MCF 10A (cell line): ENCODE data around the gene SGSH. TPM values are rescaled to one million over a fixed set of nuclear protein-coding genes. Genes with fewer than 3 reads are reported as not detected.

ENCODE experiments used
- BruUV-seq: library from RNA; stranded (reverse); fragments of 400-500 nt; replicated peaks from 2 replicates; lab custom pipeline; 2021; lab: Mats Ljungman, UMichigan
- CTCF ChIA-PET: fragments of 300-600 bp; sonication (Branson Sonifier 250); formaldehyde crosslinking; extraction: SDS; loops from one replicate; lab custom pipeline; 2021; ENCODE audit warnings: antibody characterized with exemption, inconsistent platforms; lab: Yijun Ruan, JAX
- POLR2A ChIA-PET: fragments of 300-600, 350-650 bp; sonication (Branson Sonifier 250); formaldehyde crosslinking; extraction: SDS; loops from one replicate; lab custom pipeline; 2020; ENCODE audit warnings: antibody characterized with exemption, inconsistent platforms; lab: Yijun Ruan, JAX
- DNase-seq: peaks from one replicate; pipeline ENCODE4 v3.0.0-alpha.2; 2018; ENCODE audit not compliant: unreplicated experiment
- H3K27ac Mint-ChIP-seq: one replicate; pipeline ENCODE4 v1.8.0; 2022; ENCODE audit warnings: mild to moderate bottlenecking, low read depth, mixed read lengths; ENCODE audit not compliant: unreplicated experiment
- H3K27me3 Mint-ChIP-seq: one replicate; pipeline ENCODE4 v1.8.0; 2022; ENCODE audit warnings: mixed read lengths; ENCODE audit not compliant: insufficient read depth, unreplicated experiment
- H3K36me3 Mint-ChIP-seq: one replicate; pipeline ENCODE4 v1.8.0; 2022; ENCODE audit warnings: mild to moderate bottlenecking, moderate library complexity, mixed read lengths; ENCODE audit not compliant: insufficient read depth, unreplicated experiment
- H3K4me1 Mint-ChIP-seq: one replicate; pipeline ENCODE4 v1.8.0; 2022; ENCODE audit warnings: mixed read lengths; ENCODE audit not compliant: insufficient read depth, unreplicated experiment
- H3K4me3 Mint-ChIP-seq: one replicate; pipeline ENCODE4 v1.8.0; 2022; ENCODE audit warnings: mild to moderate bottlenecking, moderate library complexity, mixed read lengths; ENCODE audit not compliant: unreplicated experiment
- H3K9me3 Mint-ChIP-seq: one replicate; pipeline ENCODE4 v1.8.0; 2022; ENCODE audit warnings: mixed read lengths; ENCODE audit not compliant: unreplicated experiment
- intact Hi-C: fragments of 100-400 bp; cut with micrococcal nuclease; formaldehyde crosslinking; loops from 2 replicates; pipeline ENCODE4 v1.14.1; 2022
- total RNA-seq: library from RNA; stranded (reverse); gene quantifications from 2 replicates; pipeline ENCODE4 v1.2.3, GENCODE V29; 2022
- TF ChIP-seq, protein P1 (sequence below): fragments of 200-600 bp; IDR thresholded peaks from one replicate; pipeline ENCODE4 v1.8.0; 2022; ENCODE audit warnings: antibody characterized with exemption, mild to moderate bottlenecking; ENCODE audit not compliant: unreplicated experiment

Gene SGSH
- total RNA-seq, 1 experiment from 2014 or later: 42.0 TPM

- ChIA-PET CTCF (interaction anchor here (0.6 to 1.2 kb wide), 2 partner anchors 12 to 35 kb away, joined by 3 to 4 read pairs; no protein-coding TSS in a partner anchor), POLR2A (interaction anchor here (1.2 kb wide), 1 partner anchor 21 kb away, joined by 3 read pairs; no protein-coding TSS in a partner anchor)
- Mint-ChIP-seq H3K4me3 (no peak overlapping the region), H3K4me1 (peaks cover 8% of the 10 kb centered on the region), H3K27me3 (peaks cover 17% of the 10 kb centered on the region), H3K9me3 (no peaks in the 10 kb centered on the region), H3K27ac (no peak overlapping the region), H3K36me3 (no peaks in the 10 kb centered on the region)
- no peak for DNase-seq
- intact Hi-C loops: no loop called here
- TF ChIP-seq, protein P1, sequence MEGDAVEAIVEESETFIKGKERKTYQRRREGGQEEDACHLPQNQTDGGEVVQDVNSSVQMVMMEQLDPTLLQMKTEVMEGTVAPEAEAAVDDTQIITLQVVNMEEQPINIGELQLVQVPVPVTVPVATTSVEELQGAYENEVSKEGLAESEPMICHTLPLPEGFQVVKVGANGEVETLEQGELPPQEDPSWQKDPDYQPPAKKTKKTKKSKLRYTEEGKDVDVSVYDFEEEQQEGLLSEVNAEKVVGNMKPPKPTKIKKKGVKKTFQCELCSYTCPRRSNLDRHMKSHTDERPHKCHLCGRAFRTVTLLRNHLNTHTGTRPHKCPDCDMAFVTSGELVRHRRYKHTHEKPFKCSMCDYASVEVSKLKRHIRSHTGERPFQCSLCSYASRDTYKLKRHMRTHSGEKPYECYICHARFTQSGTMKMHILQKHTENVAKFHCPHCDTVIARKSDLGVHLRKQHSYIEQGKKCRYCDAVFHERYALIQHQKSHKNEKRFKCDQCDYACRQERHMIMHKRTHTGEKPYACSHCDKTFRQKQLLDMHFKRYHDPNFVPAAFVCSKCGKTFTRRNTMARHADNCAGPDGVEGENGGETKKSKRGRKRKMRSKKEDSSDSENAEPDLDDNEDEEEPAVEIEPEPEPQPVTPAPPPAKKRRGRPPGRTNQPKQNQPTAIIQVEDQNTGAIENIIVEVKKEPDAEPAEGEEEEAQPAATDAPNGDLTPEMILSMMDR: no peak
- BruUV-seq: no TSS peak
Measured at GRCh38 chr17:80183581-80184422, 36.3 kb downstream of the SGSH start.

DNA sequence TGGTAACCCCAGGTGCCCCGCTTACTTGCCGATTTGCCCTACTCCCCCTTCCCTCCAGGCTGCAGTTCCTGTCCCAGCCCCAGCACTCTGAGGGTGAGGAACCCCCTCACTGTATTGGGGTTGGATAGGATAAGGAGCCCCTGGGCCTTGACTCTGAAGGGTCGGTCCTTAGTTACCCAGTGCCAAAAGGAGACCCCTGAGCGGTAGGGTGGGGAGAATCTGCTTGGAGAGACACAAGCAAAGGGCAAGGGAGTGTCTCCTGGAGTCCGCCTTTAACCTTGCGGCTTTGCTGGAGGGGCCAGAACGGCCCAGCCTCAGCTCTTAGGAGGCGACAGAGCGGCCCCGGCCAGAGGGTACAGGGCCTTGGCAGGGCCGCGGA, 37.3 kb downstream of the SGSH start:
- no peaks in the 10 kb centered on the region for H3K36me3 Mint-ChIP-seq
- TF ChIP-seq, protein P1: no peak
- H3K9me3 Mint-ChIP-seq: no peaks in the 10 kb centered on the region
- no peak for DNase-seq
- no peak overlapping the region for H3K4me3 Mint-ChIP-seq
- no peak overlapping the region for H3K27ac Mint-ChIP-seq
- peaks cover 8% of the 10 kb centered on the region for H3K4me1 Mint-ChIP-seq
- ChIA-PET POLR2A (interaction anchor here (1.2 kb wide), 1 partner anchor 20 kb away, joined by 3 read pairs; no protein-coding TSS in a partner anchor), CTCF (interaction anchor here (0.5 to 1.5 kb wide), 2 partner anchors 14 to 119 kb away, joined by 3 to 4 read pairs; no protein-coding TSS in a partner anchor)
- intact Hi-C loops: no loop called here
- peaks cover 17% of the 10 kb centered on the region for H3K27me3 Mint-ChIP-seq
- no TSS peak for BruUV-seq

- intact Hi-C loops: no loop called here
- DNase-seq: no peak
- no peaks in the 10 kb centered on the region for H3K36me3 Mint-ChIP-seq
- peaks cover 17% of the 10 kb centered on the region for H3K27me3 Mint-ChIP-seq
- no peak overlapping the region for H3K4me3 Mint-ChIP-seq
- ChIA-PET CTCF (interaction anchor here (1.5 kb wide), 1 partner anchor 14 kb away, joined by 4 read pairs; no protein-coding TSS in a partner anchor), POLR2A (interaction anchor here (1.2 kb wide), 1 partner anchor 19 kb away, joined by 3 read pairs; no protein-coding TSS in a partner anchor)
- TF ChIP-seq, protein P1: no peak
- no peak overlapping the region for H3K27ac Mint-ChIP-seq
- no TSS peak for BruUV-seq
- H3K9me3 Mint-ChIP-seq: no peaks in the 10 kb centered on the region
- peaks cover 6% of the 10 kb centered on the region for H3K4me1 Mint-ChIP-seq
Measured at GRCh38 chr17:80182118-80182844, 37.9 kb downstream of the SGSH start.

DNA sequence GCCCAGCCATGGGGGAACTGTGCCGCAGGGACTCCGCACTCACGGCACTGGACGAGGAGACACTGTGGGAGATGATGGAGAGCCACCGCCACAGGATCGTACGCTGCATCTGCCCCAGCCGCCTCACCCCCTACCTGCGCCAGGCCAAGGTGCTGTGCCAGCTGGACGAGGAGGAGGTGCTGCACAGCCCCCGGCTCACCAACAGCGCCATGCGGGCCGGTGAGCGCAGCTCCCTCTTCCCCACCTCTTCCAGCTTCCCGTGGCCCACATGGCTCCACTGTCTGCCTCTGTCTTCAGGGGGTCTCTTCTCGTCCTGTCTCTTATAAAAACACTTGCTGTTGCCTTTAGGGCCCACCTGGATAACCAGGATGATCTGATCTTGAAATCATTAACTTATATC, 38.7 kb downstream of the SGSH start:
- ChIA-PET POLR2A (no interaction called here), CTCF (interaction anchor here (0.6 to 1.5 kb wide), 2 partner anchors 15 to 404 kb away, joined by 3 to 4 read pairs; no protein-coding TSS in a partner anchor)
- intact Hi-C loops: no loop called here
- BruUV-seq: no TSS peak
- Mint-ChIP-seq H3K27ac (no peak overlapping the region), H3K9me3 (no peaks in the 10 kb centered on the region), H3K4me1 (no peaks in the 10 kb centered on the region), H3K36me3 (no peaks in the 10 kb centered on the region), H3K4me3 (no peak overlapping the region), H3K27me3 (peaks cover 17% of the 10 kb centered on the region)
- no peak for DNase-seq
- TF ChIP-seq, protein P1: no peak
